Activated CD4-positive, alpha-beta T cell treated with anti-CD3 and anti-CD28 coated beads for 36 hours (primary cell): ENCODE results near the gene PRPF8. TPM values are rescaled to one million over a fixed set of nuclear protein-coding genes. Genes with fewer than 3 reads are reported as not detected.

Experiments used
- ATAC-seq: fragments of 200-7000 bp; cut with Tn5 transposase; one replicate; pipeline ENCODE4 v1.10.0; 2021; ENCODE audit warnings: mild to moderate bottlenecking, moderate library complexity
- CTCF ChIA-PET: fragments of 350-600 bp; sonication (Branson Sonifier 250); formaldehyde crosslinking; loops from one replicate; lab custom pipeline; 2021; ENCODE audit warnings: antibody characterized with exemption; lab: Charles Lee
- POLR2A ChIA-PET: fragments of 350-600 bp; sonication (Branson Sonifier 250); formaldehyde crosslinking; loops from one replicate; lab custom pipeline; 2021; ENCODE audit warnings: antibody characterized with exemption, inconsistent platforms; lab: Charles Lee
- DNase-seq: peaks from one replicate; pipeline ENCODE4 v3.0.0-alpha.2; 2020
- H3K27ac Mint-ChIP-seq: one replicate; pipeline ENCODE4 v1.8.0; 2021; ENCODE audit warnings: mixed read lengths
- H3K27me3 Mint-ChIP-seq: one replicate; pipeline ENCODE4 v1.8.0; 2021; ENCODE audit warnings: mixed read lengths
- H3K36me3 Mint-ChIP-seq: one replicate; pipeline ENCODE4 v1.8.0; 2021; ENCODE audit warnings: low read depth, mixed read lengths
- H3K4me1 Mint-ChIP-seq: one replicate; pipeline ENCODE4 v1.8.0; 2021; ENCODE audit warnings: mixed read lengths
- H3K4me3 Mint-ChIP-seq: one replicate; pipeline ENCODE4 v1.8.0; 2021; ENCODE audit warnings: mild to moderate bottlenecking, moderate library complexity, mixed read lengths
- H3K9me3 Mint-ChIP-seq: one replicate; pipeline ENCODE4 v1.8.0; 2021; ENCODE audit warnings: low read depth, mixed read lengths
- intact Hi-C, 2 experiments: fragments of 100-400 bp; cut with DNase I in 1 of 2; cut with micrococcal nuclease in 1 of 2; formaldehyde crosslinking; loops; one replicate each; pipeline versions ENCODE4 v1.14.2 to v1.15.1; 2022 to 2024; cut with DNase I, micrococcal nuclease
- total RNA-seq, 2 experiments: library from RNA; stranded (reverse); gene quantifications; one replicate each; pipeline ENCODE4 v1.2.3, GENCODE V29; 2021

Gene PRPF8
- total RNA-seq, 2 experiments from 2014 or later: 391 to 425 TPM

- DNase-seq (peak; percentile 92), ATAC-seq (peak; percentile 63)
- Mint-ChIP-seq H3K27me3 (peaks cover 12% of the 10 kb centered on the region), H3K36me3 (no peaks in the 10 kb centered on the region), H3K9me3 (no peaks in the 10 kb centered on the region), H3K4me3 (peak overlapping the region; percentile 74), H3K4me1 (peaks cover 7% of the 10 kb centered on the region), H3K27ac (no peak overlapping the region)
- ChIA-PET CTCF (interaction anchor here (0.6 to 2.3 kb wide), 22 partner anchors 9 to 289 kb away, joined by 3 to 36 read pairs (median 4); partner anchors contain the start of genes INPP5K, PITPNA and RILP), POLR2A (interaction anchor here (0.7 to 1.0 kb wide), 3 partner anchors 20 to 113 kb away, joined by 3 to 4 read pairs (median 3); partner anchors contain the start of genes INPP5K and RILP)
- intact Hi-C loops: loop anchor here (1.0 to 5.0 kb wide), 6 partner anchors 55 to 522 kb away; no protein-coding TSS in a partner anchor
Measured at GRCh38 chr17:1629504-1630310, 55.0 kb downstream of the PRPF8 start.

- Mint-ChIP-seq H3K4me1 (peaks cover 7% of the 10 kb centered on the region), H3K9me3 (no peaks in the 10 kb centered on the region), H3K36me3 (no peaks in the 10 kb centered on the region), H3K27me3 (peaks cover 12% of the 10 kb centered on the region), H3K4me3 (peak overlapping the region; percentile 76), H3K27ac (peak overlapping the region; percentile 56)
- ChIA-PET CTCF (interaction anchor here (0.6 to 2.3 kb wide), 10 partner anchors 11 to 264 kb away, joined by 3 to 36 read pairs (median 6); partner anchors contain the start of genes INPP5K, PITPNA and RILP), POLR2A (interaction anchor here (0.9 kb wide), 1 partner anchor 21 kb away, joined by 4 read pairs; the partner anchor contains the start of gene RILP)
- intact Hi-C loops: loop anchor here (1.0 to 5.0 kb wide), 10 partner anchors 15 to 522 kb away; partner anchors contain the start of genes CRK (in 1 of the 2), INPP5K (in 1 of the 2), PITPNA (in 1 of the 2) and PRPF8 (in 1 of the 2)
- peak; percentile 93 for DNase-seq
- ATAC-seq: peak; percentile 80
Measured at GRCh38 chr17:1628856-1629503, 55.7 kb downstream of the PRPF8 start.

GRCh38 chr17:1627982-1628855, 56.4 kb downstream of the PRPF8 start, which contains the start of gene SLC43A2:
SLC43A2 (minus strand) TSS chr17:1628834; CDS start chr17:1627874, 960 bp downstream.
- no peaks in the 10 kb centered on the region for H3K36me3 Mint-ChIP-seq
- H3K27ac Mint-ChIP-seq: peak within 1 kb of the TSS; percentile 56
- ChIA-PET POLR2A (interaction anchor here (0.5 to 0.6 kb wide), 2 partner anchors 20 to 228 kb away, joined by 4 to 5 read pairs; partner anchors contain the start of gene YWHAE), CTCF (interaction anchor here (0.7 to 2.3 kb wide), 3 partner anchors 21 to 576 kb away, joined by 3 to 36 read pairs (median 3); no protein-coding TSS in a partner anchor)
- H3K4me1 Mint-ChIP-seq: peaks cover 7% of the 10 kb centered on the region
- intact Hi-C loops: loop anchor here (1.0 to 5.0 kb wide), 10 partner anchors 16 to 521 kb away; partner anchors contain the start of genes CRK (in 1 of the 2), INPP5K (in 1 of the 2), PITPNA (in 1 of the 2) and PRPF8 (in 1 of the 2)
- H3K4me3 Mint-ChIP-seq: peak within 1 kb of the TSS; percentile 76
- no peaks in the 10 kb centered on the region for H3K9me3 Mint-ChIP-seq
- peaks cover 12% of the 10 kb centered on the region for H3K27me3 Mint-ChIP-seq
- ATAC-seq (peak; percentile 79), DNase-seq (peak; percentile 86)

GRCh38 chr17:1627182-1627981, 57.3 kb downstream of the PRPF8 start:
- intact Hi-C loops: loop anchor here in 1 of 2 experiments (5.0 kb wide), 1 partner anchor 520 kb away; no protein-coding TSS in a partner anchor
- no peak for ATAC-seq
- no peak for DNase-seq
- Mint-ChIP-seq H3K9me3 (no peaks in the 10 kb centered on the region), H3K36me3 (no peaks in the 10 kb centered on the region), H3K27me3 (peaks cover 12% of the 10 kb centered on the region), H3K4me3 (peak overlapping the region; percentile 56), H3K27ac (no peak overlapping the region), H3K4me1 (peaks cover 7% of the 10 kb centered on the region)
- ChIA-PET POLR2A (interaction anchor here (0.5 to 0.6 kb wide), 2 partner anchors 20 to 227 kb away, joined by 4 to 5 read pairs; partner anchors contain the start of gene YWHAE), CTCF (interaction anchor here (0.7 to 1.3 kb wide), 3 partner anchors 20 to 577 kb away, joined by 3 to 4 read pairs (median 3); no protein-coding TSS in a partner anchor)

- intact Hi-C loops: loop anchor here in 1 of 2 experiments (5.0 kb wide), 1 partner anchor 519 kb away; no protein-coding TSS in a partner anchor
- no peak for ATAC-seq
Measured at GRCh38 chr17:1626333-1626732, 58.3 kb downstream of the PRPF8 start.

GRCh38 chr17:1625581-1625980, 59.1 kb downstream of the PRPF8 start:
- DNase-seq (no peak), ATAC-seq (no peak)
- CTCF ChIA-PET: interaction anchor here (0.7 to 1.2 kb wide), 2 partner anchors 7 to 109 kb away, joined by 3 to 4 read pairs; partner anchors contain the start of gene INPP5K
- intact Hi-C loops: loop anchor here in 1 of 2 experiments (5.0 kb wide), 1 partner anchor 518 kb away; no protein-coding TSS in a partner anchor
- Mint-ChIP-seq H3K27ac (no peak overlapping the region), H3K4me1 (peaks cover 7% of the 10 kb centered on the region), H3K36me3 (no peaks in the 10 kb centered on the region), H3K9me3 (no peaks in the 10 kb centered on the region), H3K27me3 (peaks cover 12% of the 10 kb centered on the region), H3K4me3 (no peak overlapping the region)
- POLR2A ChIA-PET: interaction anchor here (0.6 kb wide), 1 partner anchor 276 kb away, joined by 3 read pairs; no protein-coding TSS in a partner anchor

More at GRCh38 chr17:1626333-1626732, 58.3 kb downstream of the PRPF8 start:
- no peaks in the 10 kb centered on the region for H3K9me3 Mint-ChIP-seq
- H3K27ac Mint-ChIP-seq: no peak overlapping the region
- H3K36me3 Mint-ChIP-seq: no peaks in the 10 kb centered on the region
- no peak for DNase-seq
- no peak overlapping the region for H3K4me3 Mint-ChIP-seq
- peaks cover 7% of the 10 kb centered on the region for H3K4me1 Mint-ChIP-seq
- ChIA-PET POLR2A (interaction anchor here (0.5 kb wide), 1 partner anchor 635 kb away, joined by 4 read pairs; no protein-coding TSS in a partner anchor), CTCF (interaction anchor here (0.7 to 1.3 kb wide), 3 partner anchors 8 to 110 kb away, joined by 3 to 4 read pairs (median 4); partner anchors contain the start of gene INPP5K)
- peaks cover 12% of the 10 kb centered on the region for H3K27me3 Mint-ChIP-seq

- CTCF ChIA-PET: interaction anchor here (0.7 kb wide), 1 partner anchor 54 kb away, joined by 4 read pairs; no protein-coding TSS in a partner anchor
Measured at GRCh38 chr17:1625053-1625452, 59.6 kb downstream of the PRPF8 start.

GRCh38 chr17:1624650-1625049, 60.0 kb downstream of the PRPF8 start:
- H3K9me3 Mint-ChIP-seq: no peaks in the 10 kb centered on the region
- intact Hi-C loops: loop anchor here in 1 of 2 experiments (5.0 kb wide), 1 partner anchor 517 kb away; no protein-coding TSS in a partner anchor
- POLR2A ChIA-PET: no interaction called here

More at GRCh38 chr17:1625053-1625452, 59.6 kb downstream of the PRPF8 start:
- Mint-ChIP-seq H3K4me1 (peaks cover 4% of the 10 kb centered on the region), H3K4me3 (no peak overlapping the region), H3K27me3 (peaks cover 11% of the 10 kb centered on the region), H3K27ac (no peak overlapping the region), H3K36me3 (no peaks in the 10 kb centered on the region), H3K9me3 (no peaks in the 10 kb centered on the region)
- no peak for ATAC-seq
- POLR2A ChIA-PET: no interaction called here
- DNase-seq: no peak
- intact Hi-C loops: loop anchor here in 1 of 2 experiments (5.0 kb wide), 1 partner anchor 518 kb away; no protein-coding TSS in a partner anchor

More at GRCh38 chr17:1624650-1625049, 60.0 kb downstream of the PRPF8 start:
- no peak overlapping the region for H3K4me3 Mint-ChIP-seq
- H3K36me3 Mint-ChIP-seq: no peaks in the 10 kb centered on the region
- no peak overlapping the region for H3K27ac Mint-ChIP-seq
- DNase-seq (no peak), ATAC-seq (no peak)
- peaks cover 4% of the 10 kb centered on the region for H3K4me1 Mint-ChIP-seq
- CTCF ChIA-PET: interaction anchor here (0.7 kb wide), 1 partner anchor 54 kb away, joined by 4 read pairs; no protein-coding TSS in a partner anchor
- H3K27me3 Mint-ChIP-seq: peaks cover 11% of the 10 kb centered on the region
